SK-N-MC (cell line): Measurements from ENCODE around the gene SERBP1.

Source experiments
- EZH2 ChIP-seq: fragments of 200-600 bp; sonication (generic); IDR thresholded peaks from one replicate; pipeline ENCODE4 v1.6.1; 2017; ENCODE audit warnings: antibody characterized with exemption
- FOXP2 ChIP-seq: optimal IDR thresholded peaks from 2 replicates; pipeline ENCODE3; 2011; ENCODE audit warnings: mild to moderate bottlenecking, moderate library complexity; ENCODE audit not compliant: insufficient read depth; ENCODE audit errors: extremely low read length, control extremely low read depth
- POLR2AphosphoS5 ChIP-seq: IDR thresholded peaks from 2 replicates; pipeline ENCODE4 v1.6.1; 2012; ENCODE audit warnings: mild to moderate bottlenecking, low read depth, low read length, borderline replicate concordance

DNA sequence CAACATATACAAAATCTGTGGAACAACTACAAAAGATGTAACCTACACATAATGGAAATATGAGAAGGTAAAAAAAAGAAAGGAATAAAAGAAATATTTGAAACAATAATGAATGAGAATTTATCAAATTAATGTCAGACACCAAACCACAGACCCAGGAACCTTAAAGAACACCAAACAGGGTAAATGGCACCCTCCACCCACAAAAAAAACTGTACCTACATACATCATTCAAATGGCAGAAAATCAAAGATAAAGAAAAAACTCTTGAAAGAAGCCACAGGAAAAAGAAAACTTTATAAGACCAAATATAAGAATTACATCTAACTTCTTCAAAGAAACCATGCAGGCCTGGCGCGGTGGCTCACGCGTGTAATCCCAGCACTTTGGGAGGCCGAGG, 68.6 kb downstream of the SERBP1 start:
- TF ChIP-seq EZH2 (no peak), POLR2AphosphoS5 (no peak), FOXP2 (no peak)
